GM12878 (cell line): ENCODE results near the gene PCNX4. TPM values are rescaled to one million over a fixed set of nuclear protein-coding genes. Genes with fewer than 3 reads are reported as not detected.

Experiments used
- ATAC-seq: fragments of 200-7000 bp; cut with Tn5 transposase; 3 replicates; pipeline ENCODE4 v1.9.1; 2020; ENCODE audit warnings: mild to moderate bottlenecking, moderate library complexity
- BruUV-seq: library from RNA; stranded (reverse); fragments of 400-500 nt; replicated peaks from 2 replicates; lab custom pipeline; 2021; lab: Mats Ljungman, UMichigan
- CTCF ChIA-PET: fragments of 300-600 bp; sonication (Branson Sonifier 250); formaldehyde crosslinking; extraction: SDS; loops from one replicate; lab custom pipeline; 2021; ENCODE audit warnings: inconsistent platforms; lab: Yijun Ruan, JAX
- POLR2A ChIA-PET: fragments of 350-600 bp; formaldehyde crosslinking; extraction: SDS; loops from one replicate; lab custom pipeline; 2021; ENCODE audit warnings: inconsistent platforms; lab: Charles Lee
- RAD21 ChIA-PET: fragments of 300-600 bp; sonication (Branson Sonifier 250); formaldehyde crosslinking; loops from one replicate; lab custom pipeline; 2023; ENCODE audit warnings: antibody characterized with exemption; ENCODE audit not compliant: unreplicated experiment; lab: Charles Lee
- SMC1A ChIA-PET: fragments of 300-600 bp; sonication (Branson Sonifier 250); formaldehyde crosslinking; loops from one replicate; lab custom pipeline; 2023; ENCODE audit not compliant: unreplicated experiment, uncharacterized antibody; lab: Charles Lee
- DNase-seq: peaks from one replicate; pipeline ENCODE4 v3.0.0-alpha.2; 2011; ENCODE audit warnings: low read depth, low spot score
- FAIRE-seq: peaks from 3 replicates; lab custom pipeline; 2011; peaks lifted over from hg19 to GRCh38; lab: Jason Lieb, UNC
- H2AFZ ChIP-seq: 2 replicates; pipeline ENCODE4 v1.6.0; 2011; ENCODE audit warnings: low read depth, low read length, control low read depth; ENCODE audit not compliant: control insufficient read depth
- H3K27ac ChIP-seq: 2 replicates; pipeline ENCODE4 v1.5.1; 2011; ENCODE audit warnings: control low read depth; ENCODE audit not compliant: control insufficient read depth, insufficient read depth
- H3K27me3 ChIP-seq, 2 experiments: replicated peaks in 1 of 2; 2 replicates each; pipeline versions ENCODE4 v1.6.0 to v1.6.1; 2011; ENCODE audit warnings: low read length in 1 of 2; ENCODE audit not compliant: control insufficient read depth in 2 of 2, insufficient read depth in 2 of 2
- H3K36me3 ChIP-seq, 2 experiments: 2 replicates each; pipeline ENCODE4 v1.5.1; 2011; ENCODE audit warnings: low read length in 1 of 2; ENCODE audit not compliant: control insufficient read depth in 2 of 2, insufficient read depth in 2 of 2
- H3K4me1 ChIP-seq: 2 replicates; pipeline ENCODE4 v1.6.1; 2011; ENCODE audit warnings: mild to moderate bottlenecking, low read length, moderate library complexity, mixed read lengths; ENCODE audit not compliant: control insufficient read depth, insufficient read depth
- H3K4me2 ChIP-seq: 2 replicates; pipeline ENCODE4 v1.6.0; 2011; ENCODE audit warnings: control low read depth; ENCODE audit not compliant: control insufficient read depth, insufficient read depth
- H3K4me3 ChIP-seq: fragments of 200-600 bp; sonication (generic); 2 replicates; pipeline ENCODE4 v1.5.1; 2016
- H3K79me2 ChIP-seq: 2 replicates; pipeline ENCODE4 v1.6.0; 2011; ENCODE audit warnings: low read length; ENCODE audit not compliant: control insufficient read depth, insufficient read depth
- H3K9ac ChIP-seq: 2 replicates; pipeline ENCODE4 v1.8.0; 2011; ENCODE audit warnings: low read length, control low read depth, mixed read lengths; ENCODE audit not compliant: control insufficient read depth, insufficient read depth
- H3K9me3 ChIP-seq: replicated peaks from 3 replicates; pipeline ENCODE4 v1.5.1; 2011; ENCODE audit warnings: mild to moderate bottlenecking, low read length; ENCODE audit not compliant: control insufficient read depth, insufficient read depth
- H4K20me1 ChIP-seq: 2 replicates; pipeline ENCODE4 v1.6.0; 2011; ENCODE audit not compliant: control insufficient read depth, insufficient read depth
- CBX5 ChIP-seq: sonication (generic); IDR thresholded peaks from 2 replicates; pipeline ENCODE4 v1.6.1; 2016; ENCODE audit warnings: low read depth, moderate library complexity, mild to moderate bottlenecking, inconsistent platforms
- CTCF ChIP-seq, 3 experiments: IDR thresholded peaks in 2 of 3; conservative IDR thresholded peaks in 1 of 3; 2 replicates each; pipeline ENCODE4 v1.5.1; 2011; ENCODE audit warnings: low read depth in 3 of 3, low read length in 3 of 3, mild to moderate bottlenecking in 3 of 3, control low read depth in 2 of 3, moderate library complexity in 2 of 3, inconsistent platforms in 1 of 3, mixed read lengths in 1 of 3; ENCODE audit not compliant: control insufficient read depth in 2 of 3, insufficient read depth in 1 of 3; ENCODE audit errors: extremely low read depth in 1 of 3
- EP300 ChIP-seq, 2 experiments: fragments of 150-350 bp in 1 of 2; IDR thresholded peaks; 2 replicates each; pipeline ENCODE4 v1.6.1; 2011 to 2012; ENCODE audit warnings: low read depth in 2 of 2, low read length in 2 of 2, borderline replicate concordance in 1 of 2, improper control_type of control experiment in 1 of 2, inconsistent platforms in 1 of 2; ENCODE audit not compliant: control insufficient read depth in 1 of 2
- RAD21 ChIP-seq: IDR thresholded peaks from 2 replicates; pipeline ENCODE4 v1.6.1; 2011; ENCODE audit warnings: mild to moderate bottlenecking, low read depth, low read length, moderate library complexity; ENCODE audit not compliant: insufficient read depth
- SMC3 ChIP-seq: IDR thresholded peaks from 2 replicates; pipeline ENCODE4 v1.6.1; 2011; ENCODE audit warnings: low read length, improper control_type of control experiment, borderline replicate concordance
- YY1 ChIP-seq: IDR thresholded peaks from 2 replicates; pipeline ENCODE4 v1.6.1; 2011; ENCODE audit warnings: low read depth, mild to moderate bottlenecking, low read length
- WGBS: methylation state at CpG from one replicate; pipeline ENCODE4 v1.1.6; 2016; ENCODE audit warnings: low lambda C conversion rate; ENCODE audit not compliant: insufficient replicate concordance, insufficient coverage; ENCODE audit errors: missing lambda C conversion rate; 5-methylcytosine and 5-hydroxymethylcytosine counted together
- in situ Hi-C: fragments of 300-500 bp; cut with MboI; formaldehyde crosslinking; loops from 9 replicates; pipeline ENCODE4 v1.14.3; 2018; ENCODE audit warnings: mixed read lengths
- intact Hi-C: fragments of 100-400 bp; cut with micrococcal nuclease; formaldehyde crosslinking; loops from one replicate; pipeline ENCODE4 v1.14.2; 2022; ENCODE audit not compliant: unreplicated experiment
- polyA plus RNA-seq, 11 experiments: library from polyadenylated mRNA; depleted of rRNA in 4 of 11; unstranded in 6 of 11; stranded (reverse) in 5 of 11; fragments of >200 nt; fragmentation: Nextera tagmentation in 4 of 11; fragmentation: Illumina TruSeq in 1 of 11; extraction: Ambion mirVana in 4 of 11; extraction: Trizol in 1 of 11; gene quantifications; 1 replicate in 1 of 11; 2 replicates in 10 of 11; pipeline versions ENCODE4 v1.2.1 to v1.2.3, GENCODE V29; 2011 to 2016; ENCODE audit warnings: inconsistent platforms in 2 of 11, missing spikeins in 2 of 11, low read depth in 1 of 11
- total RNA-seq, 4 experiments: library from RNA; depleted of rRNA in 3 of 4; stranded (reverse); fragments of >200 nt in 3 of 4; fragmentation: Illumina TruSeq in 1 of 4; extraction: Trizol in 1 of 4; gene quantifications; 2 replicates each; pipeline versions ENCODE4 v1.2.1 to v1.2.3, GENCODE V29; 2013 to 2021

The PCNX4 gene
- total and polyA plus RNA-seq, 10 of the 15 experiments (the other 5 are each of a cell fraction or from before 2014, with no cell fraction given): 13.8 to 56.6 (median 39.4) TPM

GRCh38 chr14:60188115-60188514 lies 96.4 kb downstream of the PCNX4 start:
- H3K4me3 ChIP-seq: no peak overlapping the region
- BruUV-seq: no TSS peak
- no peaks in the 10 kb centered on the region for H3K9me3 ChIP-seq
- H3K27me3 ChIP-seq: no peaks in the 10 kb centered on the region
- H3K9ac ChIP-seq: no peak overlapping the region
- WGBS: 30% methylated on average over 3 of the region's 3 CpGs
- TF ChIP-seq EP300 (IDR thresholded peaks at IDR 0.05; ENCODE audit: borderline replicate concordance in 1 of 2, control insufficient read depth in 1 of 2, low read depth in 2 of 2, low read length in 2 of 2) (no peak), SMC3 (peak; percentile 39; the same call in 1 of the 2 replicates), CTCF (IDR thresholded peaks at IDR 0.05 in 2 of 3, conservative IDR thresholded peaks at IDR 0.05 in 1 of 3; ENCODE audit: control insufficient read depth in 2 of 3, extremely low read depth in 1 of 3, insufficient read depth in 1 of 3, low read depth in 3 of 3, low read length in 3 of 3) (peak; percentile 27 to 51 (median 36); a peak in 4 of 6 replicates), CBX5 (no peak), RAD21 (peak; percentile 79), YY1 (peak; percentile 61)
- no peak overlapping the region for H3K4me2 ChIP-seq
- H3K27ac ChIP-seq: no peak overlapping the region
- intact Hi-C loops (loop anchor here (1.0 to 5.0 kb wide), 2 partner anchors 139 to 374 kb away; no protein-coding TSS in a partner anchor), in situ Hi-C loops (loop anchor here (5.0 kb wide), 4 partner anchors 126 to 556 kb away; no protein-coding TSS in a partner anchor)
- no peaks in the 10 kb centered on the region for H3K79me2 ChIP-seq
- H3K36me3 ChIP-seq: no peaks in the 10 kb centered on the region
- peaks cover 19% of the 10 kb centered on the region for H3K4me1 ChIP-seq
- SMC1A ChIA-PET: interaction anchor here (0.7 to 12.2 kb wide), 16 partner anchors 10 to 969 kb away, joined by 3 to 199 read pairs (median 10); partner anchors contain the start of gene PPM1A
- POLR2A ChIA-PET: interaction anchor here (0.6 to 1.3 kb wide), 2 partner anchors 59 to 140 kb away, joined by 3 to 8 read pairs; no protein-coding TSS in a partner anchor
- RAD21 ChIA-PET: interaction anchor here (0.6 to 11.0 kb wide), 14 partner anchors 8 to 438 kb away, joined by 3 to 153 read pairs (median 4); no protein-coding TSS in a partner anchor
- peak; percentile 50 for ATAC-seq
- no peak for FAIRE-seq
- no peaks in the 10 kb centered on the region for H4K20me1 ChIP-seq
- CTCF ChIA-PET: interaction anchor here (0.6 to 12.5 kb wide), 23 partner anchors 9 to 1613 kb away, joined by 3 to 231 read pairs (median 5); partner anchors contain the start of gene DHRS7
- H2AFZ ChIP-seq: no peak overlapping the region
- no peak for DNase-seq
